ENCODE measurements around the gene C11orf71.

Gene C11orf71

DNA sequence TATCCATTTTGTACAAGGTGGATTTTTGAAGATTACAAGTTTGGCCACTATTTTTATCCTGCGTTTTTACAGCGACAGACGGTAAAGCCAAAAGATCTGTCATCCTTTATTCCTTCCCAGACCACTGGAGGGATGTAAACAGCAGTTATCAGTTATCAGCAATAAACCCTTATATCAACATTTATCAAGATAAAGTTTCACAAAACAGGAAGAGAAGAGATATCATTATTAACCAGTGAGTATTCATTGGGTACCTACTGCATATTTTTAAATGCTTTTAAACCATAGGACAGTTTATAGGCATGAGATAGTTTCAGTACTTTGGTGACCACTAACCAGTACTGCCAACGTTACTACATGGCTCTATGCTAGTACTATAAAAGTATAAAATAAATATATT is 33.1 kb upstream of the C11orf71 start:
- TF ChIP-seq, protein P1, sequence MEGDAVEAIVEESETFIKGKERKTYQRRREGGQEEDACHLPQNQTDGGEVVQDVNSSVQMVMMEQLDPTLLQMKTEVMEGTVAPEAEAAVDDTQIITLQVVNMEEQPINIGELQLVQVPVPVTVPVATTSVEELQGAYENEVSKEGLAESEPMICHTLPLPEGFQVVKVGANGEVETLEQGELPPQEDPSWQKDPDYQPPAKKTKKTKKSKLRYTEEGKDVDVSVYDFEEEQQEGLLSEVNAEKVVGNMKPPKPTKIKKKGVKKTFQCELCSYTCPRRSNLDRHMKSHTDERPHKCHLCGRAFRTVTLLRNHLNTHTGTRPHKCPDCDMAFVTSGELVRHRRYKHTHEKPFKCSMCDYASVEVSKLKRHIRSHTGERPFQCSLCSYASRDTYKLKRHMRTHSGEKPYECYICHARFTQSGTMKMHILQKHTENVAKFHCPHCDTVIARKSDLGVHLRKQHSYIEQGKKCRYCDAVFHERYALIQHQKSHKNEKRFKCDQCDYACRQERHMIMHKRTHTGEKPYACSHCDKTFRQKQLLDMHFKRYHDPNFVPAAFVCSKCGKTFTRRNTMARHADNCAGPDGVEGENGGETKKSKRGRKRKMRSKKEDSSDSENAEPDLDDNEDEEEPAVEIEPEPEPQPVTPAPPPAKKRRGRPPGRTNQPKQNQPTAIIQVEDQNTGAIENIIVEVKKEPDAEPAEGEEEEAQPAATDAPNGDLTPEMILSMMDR (IDR thresholded peaks at IDR 0.05; ENCODE audit: low read depth, low read length, missing control alignments), result no peak
- no peak for DNase-seq (ENCODE audit: extremely low read depth, low read depth)
- H3K4me3 ChIP-seq (replicated peaks; ENCODE audit: low read depth, low read length), result no peak overlapping the region

DNA sequence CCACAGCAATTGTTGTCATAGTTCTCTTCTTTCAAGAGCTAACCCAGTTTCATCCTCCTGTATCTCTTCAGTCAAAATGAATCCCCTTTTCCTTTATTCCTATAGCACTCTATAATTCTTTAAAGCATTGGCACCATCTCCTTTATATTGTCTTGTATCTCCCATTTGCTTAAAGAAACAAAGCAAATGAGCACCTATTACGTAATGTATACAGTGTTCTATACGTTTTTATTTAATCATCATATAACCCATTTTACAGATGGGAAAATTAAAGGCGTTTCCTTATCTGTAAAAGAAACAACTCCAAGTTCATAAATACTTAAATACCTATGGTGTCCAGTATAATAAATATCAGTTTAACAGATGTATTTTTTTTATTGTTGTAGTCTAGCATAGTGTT is 32.6 kb upstream of the C11orf71 start:
- TF ChIP-seq, protein P1 (IDR thresholded peaks at IDR 0.05; ENCODE audit: low read depth, low read length, missing control alignments), result no peak
- no peak for DNase-seq (ENCODE audit: extremely low read depth, low read depth)
- H3K4me3 ChIP-seq (replicated peaks; ENCODE audit: low read depth, low read length), result no peak overlapping the region

DNA sequence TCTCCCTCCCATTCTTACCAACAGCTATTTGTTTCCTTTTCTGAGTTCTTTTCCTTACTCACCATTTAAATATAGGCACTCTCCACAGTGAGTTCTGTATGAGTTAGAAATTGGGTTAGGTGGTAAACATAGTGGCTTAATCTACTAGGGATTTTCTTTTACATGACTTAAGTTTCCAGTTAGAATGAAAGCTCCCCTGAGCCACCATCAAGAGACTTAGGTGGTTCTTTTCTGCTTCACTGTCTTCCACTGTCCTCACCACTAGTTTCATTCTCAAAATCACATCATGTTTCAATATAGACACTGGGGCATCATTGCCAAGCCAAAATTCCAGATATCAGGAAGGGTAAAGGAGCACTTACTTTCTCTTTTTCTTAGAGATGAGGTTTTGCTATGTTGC is 30.0 kb upstream of the C11orf71 start:
- H3K4me3 ChIP-seq (replicated peaks; ENCODE audit: low read depth, low read length), result no peak overlapping the region
- DNase-seq (ENCODE audit: extremely low read depth, low read depth), result no peak
- TF ChIP-seq, protein P1 (IDR thresholded peaks at IDR 0.05; ENCODE audit: low read depth, low read length, missing control alignments), result no peak

DNA sequence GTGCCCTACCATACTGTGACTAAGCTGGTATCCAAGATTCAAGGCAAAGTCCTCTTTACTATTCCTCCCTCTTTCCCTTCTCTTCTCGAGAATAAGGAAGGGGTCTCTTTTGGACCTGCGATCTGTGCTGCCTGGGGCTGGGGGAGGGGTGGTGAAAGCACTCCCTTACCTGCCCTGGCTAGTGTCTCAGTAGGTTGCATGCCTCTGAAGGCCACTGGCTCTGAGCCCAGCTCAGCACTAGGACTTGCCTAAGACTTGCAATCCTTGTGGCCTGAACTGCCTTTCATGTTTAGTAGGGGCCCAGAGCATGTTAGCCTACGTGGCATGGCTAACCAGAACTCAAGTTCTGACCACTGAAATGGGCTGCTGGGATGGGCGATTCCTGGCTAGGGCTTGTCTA is 26.0 kb upstream of the C11orf71 start:
- DNase-seq (ENCODE audit: extremely low read depth, low read depth), result no peak
- TF ChIP-seq, protein P1 (IDR thresholded peaks at IDR 0.05; ENCODE audit: low read depth, low read length, missing control alignments), result no peak
- no peak overlapping the region for H3K4me3 ChIP-seq (replicated peaks; ENCODE audit: low read depth, low read length)

DNA sequence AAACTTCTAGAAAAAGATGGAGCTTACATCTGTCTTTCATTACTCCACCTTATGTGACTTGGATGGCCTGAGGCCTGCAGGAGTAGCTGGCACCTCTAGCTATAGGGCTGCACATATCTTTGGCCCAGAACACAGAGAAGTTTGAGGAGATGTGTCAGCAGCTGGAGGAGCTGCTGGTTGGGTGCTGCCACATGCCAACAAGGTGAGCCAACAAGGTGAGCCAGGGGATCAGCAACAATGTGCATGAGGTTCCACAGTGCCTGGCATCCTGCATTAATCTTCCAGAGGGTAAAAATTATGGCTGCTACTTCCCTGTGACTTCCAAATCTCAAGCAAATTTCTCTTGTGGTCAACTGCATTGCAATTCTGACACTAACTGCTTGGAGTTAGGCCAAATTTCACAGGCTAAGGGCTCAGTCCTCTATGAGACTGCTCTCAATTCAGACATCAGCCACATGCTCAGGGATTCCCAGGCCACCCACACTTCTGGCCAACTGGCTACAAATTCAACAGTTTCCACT is 16.2 kb upstream of the C11orf71 start:
- H3K4me3 ChIP-seq (replicated peaks; ENCODE audit: low read depth, low read length), result no peak overlapping the region
- TF ChIP-seq, protein P1 (IDR thresholded peaks at IDR 0.05; ENCODE audit: low read depth, low read length, missing control alignments), result no peak
- DNase-seq (ENCODE audit: extremely low read depth, low read depth), result no peak

DNA sequence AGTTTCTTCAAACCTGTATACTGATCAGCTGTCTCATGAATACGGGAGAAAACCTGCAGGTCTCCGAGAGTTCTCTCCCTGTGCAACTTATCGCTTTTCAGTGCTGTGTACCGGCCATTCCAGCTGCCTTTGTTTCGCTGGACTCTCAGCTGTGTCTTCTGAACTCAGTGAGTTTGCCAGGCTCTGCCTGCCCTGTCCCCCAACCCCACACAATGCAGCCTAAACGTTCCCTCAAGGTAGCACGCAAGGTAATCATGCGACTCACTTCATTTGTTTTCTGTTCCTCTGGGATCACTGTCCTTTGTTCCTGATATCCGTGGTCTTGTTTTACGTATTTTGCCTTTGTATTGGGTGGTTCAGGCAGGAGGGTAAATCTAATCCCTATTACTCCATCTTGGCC is 13.6 kb upstream of the C11orf71 start:
- DNase-seq (ENCODE audit: extremely low read depth, low read depth), result no peak
- no peak overlapping the region for H3K4me3 ChIP-seq (replicated peaks; ENCODE audit: low read depth, low read length)
- TF ChIP-seq, protein P1 (IDR thresholded peaks at IDR 0.05; ENCODE audit: low read depth, low read length, missing control alignments), result no peak

DNA sequence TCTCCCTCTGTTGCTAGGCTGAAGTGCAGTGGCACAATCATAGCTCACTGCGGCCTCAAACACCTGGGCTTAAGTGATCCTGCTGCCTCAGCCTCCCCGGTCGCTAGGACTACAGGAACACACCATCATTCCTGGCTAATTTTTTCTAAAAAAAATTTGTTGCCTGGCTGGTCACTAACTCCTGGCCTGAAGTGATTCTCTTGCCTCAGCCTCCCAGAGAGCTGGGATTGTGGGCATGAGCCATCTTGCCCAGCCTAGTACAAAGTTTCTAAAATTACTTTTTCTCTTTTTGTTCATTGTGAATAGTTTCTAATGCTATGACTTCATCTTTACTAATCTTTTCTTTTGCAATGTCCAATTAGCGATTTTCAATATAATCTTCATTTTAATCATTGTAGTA is 12.6 kb upstream of the C11orf71 start:
- no peak for DNase-seq (ENCODE audit: extremely low read depth, low read depth)
- TF ChIP-seq, protein P1 (IDR thresholded peaks at IDR 0.05; ENCODE audit: low read depth, low read length, missing control alignments), result no peak

More for the DNA sequence above, 12.6 kb upstream of the C11orf71 start:
- H3K4me3 ChIP-seq (replicated peaks; ENCODE audit: low read depth, low read length), result no peak overlapping the region

Data from HFF-Myc (cell line).